HG03025 (cell line): ENCODE measurements around the gene PPP6R2.
"Not testable (repeated sequence)": the region's sequence is repeated elsewhere in the genome, so short reads cannot be mapped to it uniquely, and the experiment has no call there.

Experiments
- ATAC-seq: cut with Tn5 transposase; IDR thresholded peaks from one replicate; pipeline ENCODE4 v1.9.1; 2021; ENCODE audit warnings: mild to moderate bottlenecking, moderate library complexity; ENCODE audit not compliant: unreplicated experiment, low FRiP score

PPP6R2 gene

GRCh38 chr22:50337262-50338041 is 5.7 kb upstream of the PPP6R2 start:
- no peak for ATAC-seq

- ATAC-seq: no peak
Observed at GRCh38 chr22:50338042-50338573, 5.0 kb upstream of the PPP6R2 start.

GRCh38 chr22:50338860-50339462 is 4.2 kb upstream of the PPP6R2 start:
- ATAC-seq: no peak

GRCh38 chr22:50339945-50340879 is 2.9 kb upstream of the PPP6R2 start:
- ATAC-seq: no peak

GRCh38 chr22:50341977-50342650 is 1.0 kb upstream of the PPP6R2 start:
- ATAC-seq: no peak

GRCh38 chr22:50343541-50343935 is 411 bp downstream of the PPP6R2 start:
- ATAC-seq: no peak

GRCh38 chr22:50346470-50346869 is 3.3 kb downstream of the PPP6R2 start:
- no peak for ATAC-seq

- ATAC-seq: no peak
Observed at GRCh38 chr22:50347157-50347556, 4.0 kb downstream of the PPP6R2 start.

GRCh38 chr22:50348058-50348457 is 4.9 kb downstream of the PPP6R2 start:
- no peak for ATAC-seq

GRCh38 chr22:50356186-50356585 is 13.1 kb downstream of the PPP6R2 start:
- no peak for ATAC-seq

- ATAC-seq: no peak
Observed at GRCh38 chr22:50357222-50357621, 14.1 kb downstream of the PPP6R2 start.

GRCh38 chr22:50357756-50358155 is 14.6 kb downstream of the PPP6R2 start:
- no peak for ATAC-seq

- no peak for ATAC-seq
Observed at GRCh38 chr22:50360578-50360977, 17.5 kb downstream of the PPP6R2 start.

- ATAC-seq: no peak
Observed at GRCh38 chr22:50361222-50361621, 18.1 kb downstream of the PPP6R2 start.

- ATAC-seq: no peak
Observed at GRCh38 chr22:50361688-50362087, 18.6 kb downstream of the PPP6R2 start.

- no peak for ATAC-seq
Observed at GRCh38 chr22:50363166-50363802, 20.2 kb downstream of the PPP6R2 start.

GRCh38 chr22:50363803-50364194 is 20.7 kb downstream of the PPP6R2 start:
- ATAC-seq: not testable (repeated sequence)

- no peak for ATAC-seq
Observed at GRCh38 chr22:50367778-50368500, 24.8 kb downstream of the PPP6R2 start.

- ATAC-seq: no peak
Observed at GRCh38 chr22:50371101-50371648, 28.0 kb downstream of the PPP6R2 start.
